ENCODE results near the gene LIN52.
A peak's percentile ranks its signal among the peaks of the same experiment; 100 is the strongest.

The LIN52 gene

DNA sequence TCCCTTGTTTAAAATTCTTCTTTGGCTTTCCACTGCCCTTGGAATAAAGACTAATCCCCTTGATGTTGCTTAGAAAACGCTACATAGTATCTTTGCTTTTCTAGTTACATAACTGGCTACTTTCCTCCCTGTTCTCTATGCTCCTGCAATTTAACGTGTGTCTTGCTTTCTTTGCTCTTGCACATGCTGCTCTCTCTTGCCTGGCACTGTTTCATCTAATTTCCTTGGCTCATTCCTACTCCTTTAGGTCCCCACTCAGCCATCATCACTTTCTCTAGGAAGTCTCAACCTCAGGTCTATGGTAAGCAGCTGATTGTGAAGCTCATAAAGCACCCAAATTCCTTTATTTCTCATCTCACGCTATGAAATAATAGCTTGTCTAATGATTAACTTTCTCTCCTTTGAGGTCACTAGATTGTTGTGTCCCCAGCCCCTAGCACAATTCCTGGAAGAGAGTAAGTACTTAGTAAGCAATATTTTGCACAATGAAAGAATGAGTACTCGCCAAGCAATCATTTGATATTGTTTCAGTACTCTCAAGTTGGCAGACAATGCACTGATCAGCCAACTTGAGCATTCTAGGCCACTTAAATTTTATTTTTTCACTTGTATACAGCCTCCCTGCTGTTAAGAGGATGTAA, 3.8 kb upstream of the LIN52 start:
- Histone ChIP-seq H3K4me2 (ENCODE audit: low read length) (no peak overlapping the region), H3K4me1 (ENCODE audit: low read length) (peaks cover 15% of the 10 kb centered on the region), H3K27me3 (ENCODE audit: low read depth, low read length) (no peaks in the 10 kb centered on the region), H3K79me2 (ENCODE audit: low read length) (peaks cover 9% of the 10 kb centered on the region), H2AFZ (ENCODE audit: low read depth, low read length) (no peak overlapping the region), H4K20me1 (ENCODE audit: insufficient read depth, low read length) (no peaks in the 10 kb centered on the region), H3K9me3 (ENCODE audit: insufficient read depth, low read length) (no peaks in the 10 kb centered on the region), H3K4me3 (ENCODE audit: low read length) (no peak overlapping the region), H3K9ac (ENCODE audit: low read length) (no peak overlapping the region), H3K27ac (ENCODE audit: low read length) (no peak overlapping the region), H3K36me3 (replicated peaks; ENCODE audit: low read depth, low read length) (no peaks in the 10 kb centered on the region)
- no peak for TF ChIP-seq EZH2phosphoT487 (IDR thresholded peaks at IDR 0.05; ENCODE audit: low read depth)
- TF ChIP-seq, protein P1, sequence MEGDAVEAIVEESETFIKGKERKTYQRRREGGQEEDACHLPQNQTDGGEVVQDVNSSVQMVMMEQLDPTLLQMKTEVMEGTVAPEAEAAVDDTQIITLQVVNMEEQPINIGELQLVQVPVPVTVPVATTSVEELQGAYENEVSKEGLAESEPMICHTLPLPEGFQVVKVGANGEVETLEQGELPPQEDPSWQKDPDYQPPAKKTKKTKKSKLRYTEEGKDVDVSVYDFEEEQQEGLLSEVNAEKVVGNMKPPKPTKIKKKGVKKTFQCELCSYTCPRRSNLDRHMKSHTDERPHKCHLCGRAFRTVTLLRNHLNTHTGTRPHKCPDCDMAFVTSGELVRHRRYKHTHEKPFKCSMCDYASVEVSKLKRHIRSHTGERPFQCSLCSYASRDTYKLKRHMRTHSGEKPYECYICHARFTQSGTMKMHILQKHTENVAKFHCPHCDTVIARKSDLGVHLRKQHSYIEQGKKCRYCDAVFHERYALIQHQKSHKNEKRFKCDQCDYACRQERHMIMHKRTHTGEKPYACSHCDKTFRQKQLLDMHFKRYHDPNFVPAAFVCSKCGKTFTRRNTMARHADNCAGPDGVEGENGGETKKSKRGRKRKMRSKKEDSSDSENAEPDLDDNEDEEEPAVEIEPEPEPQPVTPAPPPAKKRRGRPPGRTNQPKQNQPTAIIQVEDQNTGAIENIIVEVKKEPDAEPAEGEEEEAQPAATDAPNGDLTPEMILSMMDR (IDR thresholded peaks at IDR 0.05; ENCODE audit: low read depth, low read length): no peak

DNA sequence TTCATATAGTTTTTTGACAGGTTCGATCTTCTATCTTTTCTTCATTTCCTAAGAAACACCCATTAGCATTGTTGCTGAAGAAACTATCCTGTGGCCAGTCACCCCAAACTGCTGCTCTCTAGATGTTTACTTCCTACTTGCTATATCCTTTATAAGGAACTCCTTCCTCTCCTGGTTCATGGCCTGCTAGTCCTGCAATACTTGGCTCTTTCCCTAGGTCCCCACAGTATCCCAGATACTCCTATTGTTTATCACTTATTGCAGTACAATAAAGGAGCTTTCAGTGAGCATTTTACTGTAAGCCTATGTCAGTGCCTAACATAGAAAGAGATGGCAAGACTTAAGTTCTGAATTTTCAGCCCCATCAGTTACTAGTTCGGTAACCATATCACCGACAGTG, 3.3 kb upstream of the LIN52 start:
- Histone ChIP-seq H3K4me2 (ENCODE audit: low read length) (no peak overlapping the region), H3K27ac (ENCODE audit: low read length) (no peak overlapping the region), H3K4me3 (ENCODE audit: low read length) (no peak overlapping the region), H3K4me1 (ENCODE audit: low read length) (peaks cover 21% of the 10 kb centered on the region), H3K9ac (ENCODE audit: low read length) (no peak overlapping the region), H3K9me3 (ENCODE audit: insufficient read depth, low read length) (no peaks in the 10 kb centered on the region), H3K79me2 (ENCODE audit: low read length) (peaks cover 15% of the 10 kb centered on the region), H2AFZ (ENCODE audit: low read depth, low read length) (no peak overlapping the region), H3K36me3 (replicated peaks; ENCODE audit: low read depth, low read length) (no peaks in the 10 kb centered on the region), H3K27me3 (ENCODE audit: low read depth, low read length) (no peaks in the 10 kb centered on the region), H4K20me1 (ENCODE audit: insufficient read depth, low read length) (no peaks in the 10 kb centered on the region)
- TF ChIP-seq EZH2phosphoT487 (IDR thresholded peaks at IDR 0.05; ENCODE audit: low read depth): no peak
- TF ChIP-seq, protein P1 (IDR thresholded peaks at IDR 0.05; ENCODE audit: low read depth, low read length): no peak

DNA sequence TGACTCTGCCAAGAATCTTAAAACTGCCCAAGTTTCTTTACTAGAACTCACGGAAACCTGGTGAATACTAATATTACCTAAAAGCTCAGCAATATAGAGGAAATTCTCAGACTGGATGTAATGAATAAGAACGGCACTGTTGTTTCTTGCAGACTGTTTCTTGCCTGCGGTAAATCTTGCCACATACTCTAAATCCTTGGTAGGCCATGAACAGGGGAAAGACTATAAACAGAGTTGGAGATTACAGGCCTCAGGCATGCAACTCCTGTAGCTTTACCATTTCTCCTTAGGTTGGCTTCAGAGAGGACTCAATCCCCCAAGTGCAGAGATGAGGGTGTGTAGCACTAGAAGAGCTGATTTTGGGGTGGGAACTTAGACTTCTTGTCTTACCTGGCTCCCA, 1.6 kb upstream of the LIN52 start:
- Histone ChIP-seq H3K79me2 (ENCODE audit: low read length) (peaks cover 17% of the 10 kb centered on the region), H3K27ac (ENCODE audit: low read length) (no peak overlapping the region), H3K27me3 (ENCODE audit: low read depth, low read length) (no peaks in the 10 kb centered on the region), H3K4me1 (ENCODE audit: low read length) (peaks cover 21% of the 10 kb centered on the region), H3K9me3 (ENCODE audit: insufficient read depth, low read length) (no peaks in the 10 kb centered on the region), H3K9ac (ENCODE audit: low read length) (peak overlapping the region; percentile 75), H3K36me3 (replicated peaks; ENCODE audit: low read depth, low read length) (no peaks in the 10 kb centered on the region), H2AFZ (ENCODE audit: low read depth, low read length) (no peak overlapping the region), H3K4me3 (ENCODE audit: low read length) (peak overlapping the region; percentile 99), H3K4me2 (ENCODE audit: low read length) (peak overlapping the region; percentile 98), H4K20me1 (ENCODE audit: insufficient read depth, low read length) (no peaks in the 10 kb centered on the region)
- TF ChIP-seq, protein P1 (IDR thresholded peaks at IDR 0.05; ENCODE audit: low read depth, low read length): no peak
- no peak for TF ChIP-seq EZH2phosphoT487 (IDR thresholded peaks at IDR 0.05; ENCODE audit: low read depth)

DNA sequence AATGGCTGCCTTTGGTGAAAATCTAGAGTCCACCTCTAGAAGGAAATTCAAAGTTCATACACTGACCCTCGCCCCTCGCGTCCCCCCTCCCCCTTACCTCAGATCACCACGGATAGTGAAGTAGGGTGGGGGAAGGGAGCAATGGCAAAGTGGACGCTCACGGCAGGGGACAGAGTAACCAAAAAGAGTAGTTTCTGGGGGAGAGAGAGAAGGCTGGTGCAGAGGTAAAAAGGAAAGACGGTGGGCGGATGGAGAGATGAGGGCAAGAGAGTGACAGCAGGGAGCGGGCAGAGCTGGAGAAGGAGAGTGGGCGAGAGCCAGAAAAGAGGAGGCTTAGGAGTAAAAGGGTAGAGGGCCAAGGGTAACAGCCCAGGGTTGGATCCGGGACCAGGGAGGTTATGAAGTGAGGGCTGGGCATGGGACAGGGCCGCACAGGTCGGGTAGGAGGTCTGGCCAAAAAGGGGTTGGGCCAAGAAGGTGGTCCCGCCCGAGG, 926 bp upstream of the LIN52 start:
- H3K4me1 ChIP-seq (ENCODE audit: low read length): peaks cover 22% of the 10 kb centered on the region
- peaks cover 18% of the 10 kb centered on the region for H3K79me2 ChIP-seq (ENCODE audit: low read length)
- no peaks in the 10 kb centered on the region for H3K27me3 ChIP-seq (ENCODE audit: low read depth, low read length)
- H3K9me3 ChIP-seq (ENCODE audit: insufficient read depth, low read length): no peaks in the 10 kb centered on the region
- peak overlapping the region; percentile 75 for H3K9ac ChIP-seq (ENCODE audit: low read length)
- H3K27ac ChIP-seq (ENCODE audit: low read length): no peak overlapping the region
- no peaks in the 10 kb centered on the region for H3K36me3 ChIP-seq (replicated peaks; ENCODE audit: low read depth, low read length)
- H2AFZ ChIP-seq (ENCODE audit: low read depth, low read length): peak overlapping the region; percentile 54; the same call in 1 of the 2 replicates
- TF ChIP-seq, protein P1 (IDR thresholded peaks at IDR 0.05; ENCODE audit: low read depth, low read length): no peak
- TF ChIP-seq EZH2phosphoT487 (IDR thresholded peaks at IDR 0.05; ENCODE audit: low read depth): no peak
- no peaks in the 10 kb centered on the region for H4K20me1 ChIP-seq (ENCODE audit: insufficient read depth, low read length)
- H3K4me2 ChIP-seq (ENCODE audit: low read length): peak overlapping the region; percentile 98
- H3K4me3 ChIP-seq (ENCODE audit: low read length): peak overlapping the region; percentile 99

Measured in OCI-LY3 (cell line).